ENCODE data around the gene ASB6.
A peak's percentile ranks its signal among the peaks of the same experiment; 100 is the strongest.

The ASB6 gene

GRCh38 chr9:129641750-129642585 lies at the start of gene ASB6:
Gene ASB6 (minus strand): TSS chr9:129642151. CDS start chr9:129641999, 152 bp downstream.
- peak; percentile 92 for DNase-seq

GRCh38 chr9:129688285-129689043 lies 46.5 kb upstream of the ASB6 start:
- DNase-seq = no peak

GRCh38 chr9:129687391-129687790 lies 45.4 kb upstream of the ASB6 start:
- no peak for DNase-seq

GRCh38 chr9:129686736-129687135 lies 44.8 kb upstream of the ASB6 start:
- no peak for DNase-seq

GRCh38 chr9:129685933-129686259 lies 43.9 kb upstream of the ASB6 start:
- DNase-seq = no peak

GRCh38 chr9:129685220-129685932 lies 43.4 kb upstream of the ASB6 start:
- no peak for DNase-seq

- no peak for DNase-seq
Measured at GRCh38 chr9:129682381-129682780, 40.4 kb upstream of the ASB6 start.

- DNase-seq = no peak
Measured at GRCh38 chr9:129681924-129682323, 40.0 kb upstream of the ASB6 start.

- no peak for DNase-seq
Measured at GRCh38 chr9:129679537-129679936, 37.6 kb upstream of the ASB6 start.

- DNase-seq = no peak
Measured at GRCh38 chr9:129678844-129679243, 36.9 kb upstream of the ASB6 start.

- no peak for DNase-seq
Measured at GRCh38 chr9:129677456-129677855, 35.5 kb upstream of the ASB6 start.

- DNase-seq = no peak
Measured at GRCh38 chr9:129676975-129677374, 35.0 kb upstream of the ASB6 start.

- DNase-seq = no peak
Measured at GRCh38 chr9:129676287-129676686, 34.3 kb upstream of the ASB6 start.

GRCh38 chr9:129675620-129676019 lies 33.7 kb upstream of the ASB6 start:
- DNase-seq = no peak

GRCh38 chr9:129674229-129674628 lies 32.3 kb upstream of the ASB6 start:
- DNase-seq = no peak

- no peak for DNase-seq
Measured at GRCh38 chr9:129673602-129674001, 31.7 kb upstream of the ASB6 start.

GRCh38 chr9:129672702-129673101 lies 30.8 kb upstream of the ASB6 start:
- DNase-seq = no peak

GRCh38 chr9:129671519-129671918 lies 29.6 kb upstream of the ASB6 start:
- DNase-seq = no peak

- no peak for DNase-seq
Measured at GRCh38 chr9:129671065-129671464, 29.1 kb upstream of the ASB6 start.

GRCh38 chr9:129669946-129670345 lies 28.0 kb upstream of the ASB6 start:
- DNase-seq = no peak

GRCh38 chr9:129669141-129669718 lies 27.3 kb upstream of the ASB6 start:
- no peak for DNase-seq

- no peak for DNase-seq
Measured at GRCh38 chr9:129667850-129668249, 25.9 kb upstream of the ASB6 start.

- DNase-seq = no peak
Measured at GRCh38 chr9:129667378-129667777, 25.4 kb upstream of the ASB6 start.
